ENCODE measurements around the gene PAX2.

GRCh38 chr10:100790761-100791208, 45.4 kb downstream of the PAX2 start:
- TF ChIP-seq CTCF (IDR thresholded peaks at IDR 0.05) (no peak), POLR2A (IDR thresholded peaks at IDR 0.05) (no peak), EP300 (IDR thresholded peaks at IDR 0.05) (no peak)
